PFSK-1 (cell line): ENCODE data around the gene PCDHGB4.

Source experiments
- FOXP2 ChIP-seq: optimal IDR thresholded peaks from 2 replicates; pipeline ENCODE3; 2011; ENCODE audit warnings: borderline replicate concordance, control low read depth, inconsistent platforms; ENCODE audit not compliant: insufficient read depth; ENCODE audit errors: extremely low read length, extremely low read depth
- POLR2AphosphoS5 ChIP-seq: IDR thresholded peaks from 2 replicates; pipeline ENCODE4 v1.6.1; 2012; ENCODE audit warnings: low read depth, mild to moderate bottlenecking, control low read depth, low read length, moderate library complexity
- REST ChIP-seq, 2 experiments: IDR thresholded peaks; 2 replicates each; pipeline versions ENCODE4 v1.6.1 to v1.8.0; 2011 to 2012; ENCODE audit warnings: low read depth in 2 of 2, low read length in 2 of 2, control low read depth in 1 of 2, inconsistent platforms in 1 of 2, mild to moderate bottlenecking in 1 of 2, moderate library complexity in 1 of 2; ENCODE audit not compliant: insufficient read depth in 1 of 2
- SIN3A ChIP-seq: IDR thresholded peaks from 2 replicates; pipeline ENCODE4 v1.6.1; 2012; ENCODE audit warnings: mild to moderate bottlenecking, low read length, moderate library complexity, borderline replicate concordance; ENCODE audit not compliant: insufficient read depth
- TAF1 ChIP-seq: IDR thresholded peaks from 2 replicates; pipeline ENCODE4 v1.6.1; 2012; ENCODE audit warnings: low read length, control low read depth, borderline replicate concordance; ENCODE audit not compliant: insufficient read depth

The PCDHGB4 gene

GRCh38 chr5:141355641-141356040 is 31.9 kb upstream of the PCDHGB4 start:
- TF ChIP-seq SIN3A (no peak), FOXP2 (no peak), TAF1 (no peak), POLR2AphosphoS5 (no peak), REST (IDR thresholded peaks at IDR 0.05; ENCODE audit: insufficient read depth in 1 of 2, low read depth in 2 of 2, low read length in 2 of 2) (no peak)

GRCh38 chr5:141356133-141356532 is 31.4 kb upstream of the PCDHGB4 start:
- no peak for TF ChIP-seq FOXP2
- no peak for TF ChIP-seq POLR2AphosphoS5
- TF ChIP-seq TAF1 = no peak
- no peak for TF ChIP-seq SIN3A
- TF ChIP-seq REST (IDR thresholded peaks at IDR 0.05; ENCODE audit: insufficient read depth in 1 of 2, low read depth in 2 of 2, low read length in 2 of 2) = no peak

GRCh38 chr5:141356950-141357349 is 30.5 kb upstream of the PCDHGB4 start:
- TF ChIP-seq REST (IDR thresholded peaks at IDR 0.05; ENCODE audit: insufficient read depth in 1 of 2, low read depth in 2 of 2, low read length in 2 of 2) (peak in 1 of 2 experiments; percentile 53; a peak in 1 of 4 replicates), POLR2AphosphoS5 (no peak)

- TF ChIP-seq REST (IDR thresholded peaks at IDR 0.05; ENCODE audit: insufficient read depth in 1 of 2, low read depth in 2 of 2, low read length in 2 of 2) (no peak), TAF1 (no peak), SIN3A (no peak), POLR2AphosphoS5 (no peak), FOXP2 (no peak)
Measured at GRCh38 chr5:141359790-141360426, 27.6 kb upstream of the PCDHGB4 start, which contains the start of gene PCDHGB2. Gene PCDHGB2 (plus strand): TSS chr5:141359994. CDS start chr5:141360136, 142 bp downstream.

GRCh38 chr5:141360685-141361084 is 26.8 kb upstream of the PCDHGB4 start:
- no peak for TF ChIP-seq POLR2AphosphoS5
- TF ChIP-seq FOXP2 = no peak
- TF ChIP-seq REST (IDR thresholded peaks at IDR 0.05; ENCODE audit: insufficient read depth in 1 of 2, low read depth in 2 of 2, low read length in 2 of 2) = no peak
- TF ChIP-seq TAF1 = no peak
- TF ChIP-seq SIN3A = no peak
